Right renal pelvis (tissue), 4 donors: ENCODE data around the gene NTNG1. TPM values are rescaled to one million over a fixed set of nuclear protein-coding genes. Genes with fewer than 3 reads are reported as not detected.

ENCODE experiments used
- DNase-seq, 4 donors: peaks; one replicate each; pipeline ENCODE4 v3.0.0-alpha.2; 2013; ENCODE audit warnings: low read depth in 4 of 4, low spot score in 3 of 4, missing footprints in 1 of 4
- polyA plus RNA-seq, 4 donors: library from polyadenylated mRNA; unstranded; fragments of 120-200 nt; gene quantifications; one replicate each; pipeline ENCODE4 v1.2.1, GENCODE V29; 2013; ENCODE audit not compliant: insufficient read length in 4 of 4

Gene NTNG1
- polyA plus RNA-seq, 4 donors: 31.0 to 45.1 (median 36.1) TPM

GRCh38 chr1:107252271-107252670 is 111.4 kb downstream of the NTNG1 start:
- no peak for DNase-seq

GRCh38 chr1:107254306-107254705 is 113.5 kb downstream of the NTNG1 start:
- no peak for DNase-seq

GRCh38 chr1:107255469-107255868 is 114.6 kb downstream of the NTNG1 start:
- DNase-seq: no peak

DNA sequence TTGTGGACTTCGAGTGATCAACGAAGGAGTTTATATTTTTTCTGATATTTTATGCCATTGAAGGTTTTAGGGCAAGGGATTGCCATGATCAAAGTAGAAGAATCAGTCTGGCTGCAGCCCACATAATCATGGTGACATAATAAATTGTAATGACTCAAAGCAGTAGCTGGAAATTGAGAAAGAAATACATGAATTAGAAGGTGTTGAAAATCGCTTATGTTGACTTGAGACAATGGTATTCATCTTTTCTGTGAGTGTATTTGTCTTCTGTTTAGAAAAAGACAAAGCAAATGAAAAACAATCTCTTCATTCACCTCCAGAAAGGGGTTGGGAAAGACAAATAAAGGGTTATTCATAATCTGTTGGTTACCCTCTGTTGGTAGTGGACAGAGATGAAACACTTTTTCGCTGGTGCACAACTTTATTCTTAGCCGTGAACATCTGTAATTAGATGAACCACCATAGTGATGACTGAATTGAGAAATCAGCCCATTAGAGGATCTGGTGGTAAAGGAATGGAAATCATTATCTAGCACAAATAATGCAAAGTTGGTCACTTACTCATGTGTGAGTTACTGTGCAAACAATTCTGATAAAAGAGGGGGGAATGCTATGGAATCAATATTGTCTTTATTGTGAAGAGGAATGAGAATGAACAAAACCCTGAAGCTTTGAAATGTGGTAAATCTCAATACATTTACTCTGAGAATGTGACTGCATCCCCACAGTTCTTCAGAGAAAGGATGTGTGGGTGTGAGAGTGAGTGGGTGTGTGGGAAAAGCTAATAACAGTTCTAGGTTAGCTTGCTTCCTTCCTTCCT is 121.8 kb downstream of the NTNG1 start:
- DNase-seq: no peak

DNA sequence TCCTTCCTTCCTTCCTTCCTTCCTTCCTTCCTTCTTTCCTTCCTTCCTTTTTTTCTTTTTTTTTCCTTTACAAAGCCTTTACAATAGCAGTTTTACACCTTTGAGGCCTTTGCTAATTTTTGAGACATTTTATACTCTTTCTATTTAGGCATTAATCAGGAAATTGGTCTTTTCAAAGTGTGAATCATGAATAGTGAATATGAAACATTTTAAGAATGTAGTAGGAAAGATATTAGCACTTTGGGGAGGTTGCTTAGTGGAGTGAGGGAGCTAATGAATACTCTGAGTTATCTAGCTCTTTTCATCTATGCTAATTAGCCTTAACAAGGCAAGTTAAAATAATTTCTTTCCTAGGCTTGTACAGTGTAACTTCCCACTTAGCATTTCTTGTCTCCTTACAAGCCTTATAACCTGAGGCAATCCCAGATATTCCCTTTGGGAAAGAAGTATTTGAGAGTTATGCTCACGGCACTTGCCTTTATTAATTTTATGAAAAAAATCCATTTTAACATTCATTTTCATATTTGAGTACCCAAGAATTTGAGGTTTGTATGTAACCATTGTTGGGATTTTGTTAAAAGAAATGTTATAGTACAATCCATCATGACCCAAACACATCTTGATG is 122.6 kb downstream of the NTNG1 start:
- no peak for DNase-seq

DNA sequence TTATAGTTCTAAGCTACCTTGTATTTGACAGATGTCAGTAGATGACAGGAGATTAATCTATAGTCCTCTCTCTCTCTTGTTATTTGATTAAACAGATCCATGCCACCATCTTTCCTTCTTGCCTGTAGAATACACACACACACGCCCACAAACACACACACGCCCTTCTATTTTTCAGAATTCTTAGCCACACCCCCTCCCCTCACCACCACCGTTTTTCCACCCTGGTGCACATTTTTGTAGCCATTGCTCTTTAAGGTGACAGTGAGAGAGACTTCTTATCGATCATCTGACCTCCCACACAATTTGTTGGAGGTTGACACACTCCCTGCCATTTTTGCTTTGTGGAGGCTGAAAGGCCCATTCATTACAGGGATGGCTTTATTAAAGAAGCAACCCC is 123.2 kb downstream of the NTNG1 start:
- DNase-seq: no peak

GRCh38 chr1:107264561-107264960 is 123.7 kb downstream of the NTNG1 start:
- no peak for DNase-seq

DNA sequence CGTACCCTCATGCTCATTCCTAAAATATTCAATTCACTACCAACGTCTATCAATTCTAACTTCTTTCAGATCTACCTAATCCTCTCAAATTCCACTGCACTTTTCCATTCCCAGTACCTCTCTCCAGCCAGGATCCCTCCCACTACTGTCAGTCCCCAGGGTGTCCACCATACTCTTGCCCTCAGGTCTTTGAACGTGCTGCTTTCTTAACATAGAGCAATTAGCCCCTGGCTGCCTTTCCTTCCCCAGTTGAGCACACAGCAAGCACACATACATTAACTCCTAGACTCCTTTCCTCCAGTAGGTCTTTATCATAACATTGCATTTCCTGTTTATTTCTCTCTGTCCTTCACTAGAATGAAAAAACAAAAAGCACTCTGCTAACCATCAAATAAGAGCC is 126.7 kb downstream of the NTNG1 start:
- DNase-seq: no peak

- no peak for DNase-seq
These were observed 131.5 kb downstream of the NTNG1 start for GRCh38 chr1:107272321-107272720.

DNA sequence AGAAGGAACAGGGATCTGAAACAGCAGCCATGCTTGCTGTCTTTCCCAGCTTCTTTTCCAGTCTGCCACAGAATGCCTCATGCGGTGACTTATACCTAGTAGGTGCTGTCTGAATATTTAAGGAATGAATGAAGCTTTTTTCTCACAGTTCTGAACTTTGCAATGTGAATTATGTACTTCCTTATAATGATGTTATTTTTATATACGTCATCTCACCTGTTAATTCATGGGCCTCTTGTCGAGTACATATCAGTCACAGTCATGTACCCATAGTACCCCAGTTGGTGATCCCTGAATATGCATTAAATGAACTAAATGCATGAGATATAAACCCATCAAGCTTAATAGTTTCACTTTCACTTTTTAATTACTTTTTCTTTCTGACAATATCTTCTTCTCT is 132.7 kb downstream of the NTNG1 start:
- DNase-seq: no peak

DNA sequence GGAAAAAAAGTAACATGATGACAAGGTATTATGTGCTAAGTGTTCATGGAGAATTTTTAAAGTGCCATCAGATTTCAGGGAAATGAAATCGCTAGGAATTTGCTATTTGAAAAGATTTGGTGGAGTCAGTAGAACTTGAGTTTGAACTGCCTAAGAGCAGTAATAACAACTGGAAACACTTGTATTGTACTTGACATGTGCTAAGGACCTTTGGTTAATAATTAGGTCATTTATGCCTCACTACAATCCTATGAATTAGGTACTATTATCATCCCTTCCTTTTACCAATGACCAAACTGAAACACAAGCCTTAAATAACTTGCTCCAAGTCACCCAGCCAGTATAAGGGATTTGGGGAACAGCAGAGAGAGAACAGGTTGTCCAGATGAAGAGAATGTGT is 133.4 kb downstream of the NTNG1 start:
- DNase-seq: no peak

- DNase-seq: no peak
These were observed 135.4 kb downstream of the NTNG1 start for GRCh38 chr1:107276247-107276646.

DNA sequence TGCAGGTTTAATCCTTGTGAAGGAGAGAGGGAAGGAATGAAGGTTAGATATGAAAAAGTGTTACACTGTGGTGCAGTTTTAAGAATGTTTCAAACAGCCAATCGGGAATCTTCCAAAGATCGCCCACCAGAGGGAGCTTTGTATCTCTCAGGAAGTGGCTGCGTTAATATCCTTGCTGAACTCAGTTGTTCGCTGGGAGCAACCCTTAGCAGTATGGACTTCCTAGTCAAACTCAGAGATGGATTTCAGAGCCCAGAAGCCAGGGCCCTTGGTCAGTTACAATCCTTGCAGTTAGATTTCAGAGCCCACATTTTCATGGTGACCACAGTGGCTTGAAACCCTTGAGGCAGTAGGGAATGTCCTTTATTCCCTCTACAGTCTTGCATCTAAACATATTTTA is 136.2 kb downstream of the NTNG1 start:
- peak; percentile 13 to 22 (median 16) for DNase-seq

- no peak for DNase-seq
These were observed 145.3 kb downstream of the NTNG1 start for GRCh38 chr1:107286125-107286524.

DNA sequence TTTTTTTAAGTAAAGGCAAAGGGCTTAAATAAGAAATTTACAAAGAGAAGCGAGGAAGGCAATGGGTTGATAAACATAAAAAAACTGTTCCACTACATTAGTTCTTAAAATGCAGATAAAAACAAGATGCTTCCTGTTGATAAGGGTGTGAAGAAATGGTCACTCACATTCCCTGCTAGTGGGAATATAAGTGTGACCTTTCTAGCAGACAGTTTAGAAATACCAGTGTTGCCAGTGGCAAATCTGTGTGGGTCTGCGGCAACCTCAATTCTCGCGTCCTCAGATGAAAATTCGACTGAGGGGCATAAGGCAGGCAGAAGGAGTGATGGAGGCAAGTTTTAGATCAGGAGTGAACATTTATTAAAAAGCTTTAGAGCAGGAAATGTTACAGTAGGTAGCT is 151.1 kb downstream of the NTNG1 start:
- DNase-seq: no peak

DNA sequence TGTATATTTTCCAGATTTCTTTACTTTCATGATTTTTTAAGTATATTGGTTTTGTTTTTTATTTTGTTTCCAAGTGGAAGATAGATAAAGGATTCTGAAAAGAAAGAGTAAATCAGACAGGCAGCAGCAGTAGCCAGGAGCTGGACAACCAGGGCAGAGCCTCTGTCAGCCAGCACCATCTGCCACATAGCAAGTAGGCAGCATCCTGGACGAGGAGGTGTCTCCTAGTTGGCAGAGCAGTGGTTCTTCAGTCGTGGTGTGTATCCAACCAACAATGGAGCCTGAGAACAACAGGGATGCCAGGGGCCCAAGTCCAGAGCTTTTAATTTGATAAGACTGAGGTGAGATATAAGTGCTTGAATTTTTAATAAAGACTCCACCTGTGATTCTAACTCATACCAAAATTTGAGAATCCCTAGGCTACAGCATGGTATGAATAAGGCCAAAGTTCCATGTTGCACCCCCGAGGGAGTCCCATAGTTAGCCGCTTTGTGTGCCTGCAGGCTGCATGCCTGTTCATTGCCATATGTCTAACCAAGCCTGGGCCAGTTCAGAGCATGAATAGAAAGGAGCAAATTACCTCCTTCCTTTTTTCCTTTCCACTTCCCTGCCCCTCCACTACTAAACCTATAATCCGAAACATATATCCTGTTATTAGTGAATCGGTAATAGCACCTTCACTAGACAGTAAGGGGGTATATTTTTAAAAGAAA is 153.2 kb downstream of the NTNG1 start:
- DNase-seq: no peak

DNA sequence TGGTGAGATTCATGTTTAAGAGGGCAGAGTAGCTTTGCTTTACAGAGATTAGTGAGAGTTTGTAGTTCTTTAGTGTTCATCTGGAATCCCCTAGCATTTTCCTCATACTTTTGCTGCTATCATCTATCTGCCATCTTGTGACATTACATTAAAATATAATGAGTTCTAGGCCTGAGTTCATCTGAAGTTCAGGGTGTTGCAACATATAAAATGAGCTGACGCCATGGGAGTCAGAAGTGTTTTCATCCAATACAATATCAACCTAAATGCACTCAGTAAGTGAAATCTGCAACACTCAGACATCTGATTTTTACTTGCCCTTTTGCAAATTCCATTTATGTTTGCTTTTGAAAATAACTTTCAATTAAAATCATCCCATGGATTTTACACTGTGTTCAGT is 153.8 kb downstream of the NTNG1 start:
- no peak for DNase-seq

GRCh38 chr1:107297681-107298080 is 156.8 kb downstream of the NTNG1 start:
- no peak for DNase-seq

- no peak for DNase-seq
These were observed 157.7 kb downstream of the NTNG1 start for GRCh38 chr1:107298526-107298925.

- DNase-seq: no peak
These were observed 158.7 kb downstream of the NTNG1 start for GRCh38 chr1:107299521-107299920.

- no peak for DNase-seq
These were observed 169.1 kb downstream of the NTNG1 start for GRCh38 chr1:107309962-107310361.

DNA sequence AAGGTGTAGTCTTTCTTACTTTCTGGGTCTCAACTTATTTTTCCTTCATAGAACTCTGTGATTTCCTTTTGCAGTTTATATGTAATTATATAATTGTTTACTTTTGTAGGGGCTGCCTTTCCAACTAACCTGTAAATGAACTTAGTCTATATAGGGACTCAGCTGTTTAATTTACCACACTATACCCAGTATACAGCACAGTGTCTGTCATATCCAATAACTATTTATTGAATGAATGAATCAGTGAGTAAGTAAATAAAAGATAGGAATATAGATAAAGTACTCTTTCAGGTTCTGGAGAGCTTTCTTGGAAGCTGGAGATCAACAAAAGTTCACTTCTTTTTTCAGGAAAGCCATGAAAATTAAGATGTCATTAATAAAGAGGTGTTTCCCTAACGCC is 174.8 kb downstream of the NTNG1 start:
- DNase-seq: no peak
